Fibroblast of lung (primary cell): Measurements from ENCODE around the gene FBN1. TPM values are rescaled to one million over a fixed set of nuclear protein-coding genes. Genes with fewer than 3 reads are reported as not detected.

Experiments used
- DNase-seq, 2 donors: peaks; one replicate each; pipeline versions ENCODE4 v3.0.0 to v3.0.0-alpha.2; 2010; ENCODE audit warnings: low read depth in 2 of 2
- H2AFZ ChIP-seq: 2 replicates; pipeline ENCODE4 v1.5.1; 2012; ENCODE audit warnings: low read length, control low read depth, inconsistent platforms
- H3K27ac ChIP-seq: 2 replicates; pipeline ENCODE4 v1.5.1; 2011; ENCODE audit warnings: low read length, control low read depth; ENCODE audit not compliant: insufficient read depth
- H3K27me3 ChIP-seq: 2 replicates; pipeline ENCODE4 v1.5.1; 2011; ENCODE audit warnings: mild to moderate bottlenecking, low read length; ENCODE audit not compliant: control insufficient read depth, insufficient read depth
- H3K36me3 ChIP-seq: 2 replicates; pipeline ENCODE4 v1.5.1; 2011; ENCODE audit warnings: low read length; ENCODE audit not compliant: control insufficient read depth, insufficient read depth
- H3K4me1 ChIP-seq: 2 replicates; pipeline ENCODE4 v1.5.1; 2011; ENCODE audit warnings: low read length; ENCODE audit not compliant: control insufficient read depth, insufficient read depth; ENCODE audit errors: extremely low read depth
- H3K4me2 ChIP-seq: 2 replicates; pipeline ENCODE4 v1.5.1; 2011; ENCODE audit warnings: low read length, control low read depth; ENCODE audit not compliant: insufficient read depth; ENCODE audit errors: extremely low read depth
- H3K4me3 ChIP-seq, 4 experiments: fragments of 200-600 bp in 1 of 4; sonication (generic) in 1 of 4; replicated peaks in 1 of 4; 2 replicates each; pipeline ENCODE4 v1.5.1; 2011 to 2016; ENCODE audit warnings: low read length in 4 of 4, low read depth in 3 of 4, mild to moderate bottlenecking in 3 of 4, control low read depth in 2 of 4, inconsistent platforms in 1 of 4, mixed read lengths in 1 of 4; ENCODE audit not compliant: insufficient read depth in 1 of 4; ENCODE audit errors: control extremely low read depth in 1 of 4
- H3K79me2 ChIP-seq: 2 replicates; pipeline ENCODE4 v1.5.1; 2012; ENCODE audit warnings: mild to moderate bottlenecking, low read length, inconsistent platforms; ENCODE audit not compliant: control insufficient read depth, insufficient read depth
- H3K9ac ChIP-seq: 2 replicates; pipeline ENCODE4 v1.5.1; 2011; ENCODE audit warnings: mild to moderate bottlenecking, low read length, control low read depth; ENCODE audit not compliant: insufficient read depth
- H3K9me3 ChIP-seq: 2 replicates; pipeline ENCODE4 v1.5.1; 2012; ENCODE audit warnings: low read depth, low read length; ENCODE audit not compliant: control insufficient read depth, insufficient read depth
- H4K20me1 ChIP-seq: 2 replicates; pipeline ENCODE4 v1.5.1; 2011; ENCODE audit warnings: low read length; ENCODE audit not compliant: control insufficient read depth, insufficient read depth; ENCODE audit errors: extremely low read depth
- EZH2 ChIP-seq: IDR thresholded peaks from 2 replicates; pipeline ENCODE4 v1.5.1; 2012; ENCODE audit warnings: low read length, control low read depth, mild to moderate bottlenecking; ENCODE audit errors: missing control alignments
- polyA plus RNA-seq, 2 donors: library from polyadenylated mRNA; depleted of rRNA in 1 of 2; stranded (reverse) in 1 of 2; unstranded in 1 of 2; fragments of >200 nt; gene quantifications; 2 replicates each; pipeline ENCODE4 v1.2.1, GENCODE V29; 2011 to 2012; ENCODE audit warnings: missing spikeins in 1 of 2
- total RNA-seq: library from RNA; depleted of rRNA; stranded (reverse); fragments of >200 nt; gene quantifications from 2 replicates; pipeline ENCODE4 v1.2.1, GENCODE V29; 2014
- TF ChIP-seq, protein P1 (sequence below), 2 donors: IDR thresholded peaks in 1 of 2; conservative IDR thresholded peaks in 1 of 2; 1 replicate in 1 of 2; 2 replicates in 1 of 2; pipeline ENCODE4 v1.5.1; 2011 to 2012; ENCODE audit warnings: low read length in 2 of 2, control low read depth in 1 of 2, inconsistent platforms in 1 of 2, low read depth in 1 of 2, mild to moderate bottlenecking in 1 of 2

FBN1 gene
- total and polyA plus RNA-seq, 2 donors (not counting 1 experiment from before 2014, with no cell fraction given) = 368 to 446 TPM

DNA sequence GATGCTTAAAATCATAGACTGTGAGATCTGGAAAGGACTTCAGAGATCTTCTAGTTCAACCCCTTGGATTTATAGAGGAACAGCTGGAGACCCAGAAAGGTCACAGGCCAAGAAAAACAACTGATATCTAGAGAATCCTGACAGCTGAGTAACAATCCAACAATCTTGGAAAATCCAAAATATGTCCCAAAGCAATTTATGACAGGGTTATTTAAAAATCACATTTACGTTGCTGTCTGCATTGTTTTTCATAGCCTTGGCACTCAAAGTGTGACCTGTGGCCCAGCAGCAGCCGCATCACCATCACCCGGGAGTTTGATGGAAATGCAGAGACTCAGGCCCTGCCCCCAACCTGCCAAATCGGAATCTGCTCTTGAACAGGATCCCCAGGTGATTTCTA is 78.8 kb downstream of the FBN1 start:
- Histone ChIP-seq H3K9ac (no peak overlapping the region), H3K36me3 (peaks cover 2% of the 10 kb centered on the region), H3K79me2 (peaks cover 34% of the 10 kb centered on the region), H3K27me3 (no peaks in the 10 kb centered on the region), H3K4me3 (peak overlapping the region in 1 of 4 experiments; percentile 16), H4K20me1 (no peaks in the 10 kb centered on the region), H3K4me1 (peaks cover 10% of the 10 kb centered on the region), H2AFZ (no peak overlapping the region), H3K9me3 (no peaks in the 10 kb centered on the region), H3K27ac (peak overlapping the region; percentile 60), H3K4me2 (peak overlapping the region; percentile 75)
- DNase-seq = peak; percentile 75 to 87
- TF ChIP-seq, protein P1, sequence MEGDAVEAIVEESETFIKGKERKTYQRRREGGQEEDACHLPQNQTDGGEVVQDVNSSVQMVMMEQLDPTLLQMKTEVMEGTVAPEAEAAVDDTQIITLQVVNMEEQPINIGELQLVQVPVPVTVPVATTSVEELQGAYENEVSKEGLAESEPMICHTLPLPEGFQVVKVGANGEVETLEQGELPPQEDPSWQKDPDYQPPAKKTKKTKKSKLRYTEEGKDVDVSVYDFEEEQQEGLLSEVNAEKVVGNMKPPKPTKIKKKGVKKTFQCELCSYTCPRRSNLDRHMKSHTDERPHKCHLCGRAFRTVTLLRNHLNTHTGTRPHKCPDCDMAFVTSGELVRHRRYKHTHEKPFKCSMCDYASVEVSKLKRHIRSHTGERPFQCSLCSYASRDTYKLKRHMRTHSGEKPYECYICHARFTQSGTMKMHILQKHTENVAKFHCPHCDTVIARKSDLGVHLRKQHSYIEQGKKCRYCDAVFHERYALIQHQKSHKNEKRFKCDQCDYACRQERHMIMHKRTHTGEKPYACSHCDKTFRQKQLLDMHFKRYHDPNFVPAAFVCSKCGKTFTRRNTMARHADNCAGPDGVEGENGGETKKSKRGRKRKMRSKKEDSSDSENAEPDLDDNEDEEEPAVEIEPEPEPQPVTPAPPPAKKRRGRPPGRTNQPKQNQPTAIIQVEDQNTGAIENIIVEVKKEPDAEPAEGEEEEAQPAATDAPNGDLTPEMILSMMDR (conservative IDR thresholded peaks at IDR 0.05 in 1 of 2, IDR thresholded peaks at IDR 0.05 in 1 of 2; ENCODE audit: low read depth in 1 of 2, low read length in 2 of 2) = no peak
- no peak for TF ChIP-seq EZH2

- H3K27ac ChIP-seq = peak overlapping the region; percentile 60
- H3K4me3 ChIP-seq = peak overlapping the region in 1 of 4 experiments; percentile 16
- H3K36me3 ChIP-seq = peaks cover 2% of the 10 kb centered on the region
Measured at GRCh38 chr15:48565560-48566482, 79.7 kb downstream of the FBN1 start.

GRCh38 chr15:48564690-48565089 is 80.8 kb downstream of the FBN1 start:
- no peaks in the 10 kb centered on the region for H3K27me3 ChIP-seq
- DNase-seq = no peak
- no peaks in the 10 kb centered on the region for H4K20me1 ChIP-seq
- H3K4me3 ChIP-seq = no peak overlapping the region
- no peak overlapping the region for H3K4me2 ChIP-seq
- H3K4me1 ChIP-seq = peaks cover 14% of the 10 kb centered on the region
- H3K9me3 ChIP-seq = no peaks in the 10 kb centered on the region
- H3K36me3 ChIP-seq = peaks cover 2% of the 10 kb centered on the region
- no peak overlapping the region for H3K27ac ChIP-seq
- H2AFZ ChIP-seq = no peak overlapping the region
- H3K79me2 ChIP-seq = peaks cover 28% of the 10 kb centered on the region
- no peak for TF ChIP-seq EZH2
- TF ChIP-seq, protein P1 (conservative IDR thresholded peaks at IDR 0.05 in 1 of 2, IDR thresholded peaks at IDR 0.05 in 1 of 2; ENCODE audit: low read depth in 1 of 2, low read length in 2 of 2) = no peak
- H3K9ac ChIP-seq = no peak overlapping the region

More at GRCh38 chr15:48565560-48566482, 79.7 kb downstream of the FBN1 start:
- TF ChIP-seq, protein P1 (conservative IDR thresholded peaks at IDR 0.05 in 1 of 2, IDR thresholded peaks at IDR 0.05 in 1 of 2; ENCODE audit: low read depth in 1 of 2, low read length in 2 of 2) = peak in 1 of 2 donors; percentile 30
- no peak for TF ChIP-seq EZH2
- Histone ChIP-seq H3K9me3 (no peaks in the 10 kb centered on the region), H3K9ac (no peak overlapping the region), H3K4me1 (peaks cover 10% of the 10 kb centered on the region), H4K20me1 (no peaks in the 10 kb centered on the region), H3K4me2 (peak overlapping the region; percentile 75), H3K79me2 (peaks cover 32% of the 10 kb centered on the region), H3K27me3 (no peaks in the 10 kb centered on the region), H2AFZ (no peak overlapping the region)
- peak; percentile 87 to 98 for DNase-seq
